HepG2 (cell line): ENCODE measurements around the gene DUSP22. TPM values are rescaled to one million over a fixed set of nuclear protein-coding genes. Genes with fewer than 3 reads are reported as not detected.

Experiments used
- ATAC-seq: fragments of 200-7000 bp; cut with Tn5 transposase; 3 replicates; pipeline ENCODE4 v1.9.1; 2020; ENCODE audit warnings: mild to moderate bottlenecking, moderate library complexity
- BruUV-seq: library from RNA; stranded (reverse); fragments of 400-500 nt; replicated peaks from 2 replicates; lab custom pipeline; 2021; lab: Mats Ljungman, UMichigan
- CTCF ChIA-PET: fragments of 300-600 bp; formaldehyde crosslinking; extraction: SDS; loops from one replicate; lab custom pipeline; 2021; ENCODE audit warnings: low total read pairs, inconsistent platforms, low intra/inter-chr PET ratio; lab: Yijun Ruan, JAX
- POLR2A ChIA-PET: fragments of 350-600 bp; sonication (Branson Sonifier 250); formaldehyde crosslinking; loops from one replicate; lab custom pipeline; 2020; ENCODE audit warnings: antibody characterized with exemption, inconsistent platforms; lab: Yijun Ruan, JAX
- DNase-seq: peaks from one replicate; pipeline ENCODE4 v3.0.0-alpha.2; 2015; ENCODE audit warnings: low spot score
- FAIRE-seq: peaks from 3 replicates; lab custom pipeline; 2011; peaks lifted over from hg19 to GRCh38; lab: Jason Lieb, UNC
- H2AFZ ChIP-seq: one replicate; pipeline ENCODE4 v1.6.1; 2011; ENCODE audit warnings: low read length, inconsistent platforms
- H3K27ac ChIP-seq: fragments of 300-600 bp; 3 replicates; pipeline ENCODE4 v1.8.0; 2011; ENCODE audit warnings: mixed run types, mild to moderate bottlenecking, mixed read lengths, low read length, inconsistent platforms; ENCODE audit not compliant: insufficient read depth; ENCODE audit errors: extremely low read length
- H3K27me3 ChIP-seq, 2 experiments: fragments of 200-600 bp in 1 of 2; 2 replicates in 1 of 2; 3 replicates in 1 of 2; pipeline versions ENCODE4 v1.6.0 to v1.8.0; 2011; ENCODE audit warnings: low read length in 2 of 2, mild to moderate bottlenecking in 2 of 2, moderate library complexity in 2 of 2, inconsistent platforms in 1 of 2; ENCODE audit not compliant: insufficient read depth in 2 of 2, control insufficient read depth in 1 of 2
- H3K36me3 ChIP-seq, 2 experiments: fragments of 200-600 bp in 1 of 2; replicated peaks in 1 of 2; 2 replicates in 1 of 2; 3 replicates in 1 of 2; pipeline versions ENCODE4 v1.5.1 to v1.8.0; 2011; ENCODE audit warnings: low read length in 2 of 2, inconsistent platforms in 1 of 2; ENCODE audit not compliant: insufficient read depth in 2 of 2, control insufficient read depth in 1 of 2
- H3K4me1 ChIP-seq: 2 replicates; pipeline ENCODE4 v1.5.1; 2012; ENCODE audit warnings: low read length, inconsistent platforms; ENCODE audit not compliant: insufficient read depth
- H3K4me2 ChIP-seq: 2 replicates; pipeline ENCODE4 v1.6.0; 2011; ENCODE audit warnings: low read depth, low read length, inconsistent platforms
- H3K4me3 ChIP-seq, 3 experiments: fragments of 200-600 bp in 1 of 3; sonication (generic), shearing (Covaris generic) in 1 of 3; replicated peaks in 1 of 3; 2 replicates each; pipeline ENCODE4 v1.5.1; 2011 to 2016; ENCODE audit warnings: low read length in 3 of 3, inconsistent platforms in 2 of 3, low read depth in 2 of 3, mild to moderate bottlenecking in 2 of 3, control low read depth in 1 of 3, mixed read lengths in 1 of 3; ENCODE audit not compliant: insufficient read depth in 1 of 3
- H3K79me2 ChIP-seq: one replicate; pipeline ENCODE4 v1.6.1; 2011; ENCODE audit warnings: low read length, inconsistent platforms; ENCODE audit not compliant: insufficient read depth
- H3K9ac ChIP-seq: 2 replicates; pipeline ENCODE4 v1.6.0; 2011; ENCODE audit warnings: mild to moderate bottlenecking, low read depth, low read length, inconsistent platforms; ENCODE audit not compliant: insufficient read depth
- H3K9me3 ChIP-seq: 2 replicates; pipeline ENCODE4 v1.5.1; 2012; ENCODE audit warnings: mild to moderate bottlenecking, low read length
- H4K20me1 ChIP-seq: 2 replicates; pipeline ENCODE4 v1.6.0; 2011; ENCODE audit warnings: inconsistent platforms, mild to moderate bottlenecking, low read length, moderate library complexity; ENCODE audit not compliant: insufficient read depth
- CHD2 ChIP-seq: IDR thresholded peaks from 2 replicates; pipeline ENCODE4 v1.6.1; 2011; ENCODE audit warnings: low read depth, low read length, improper control_type of control experiment
- ELK4 ChIP-seq: sonication (generic); formaldehyde crosslinking; IDR thresholded peaks from 2 replicates; pipeline ENCODE4 v1.9.0; 2021; ENCODE audit warnings: missing genetic modification reagents, borderline replicate concordance
- MAFK ChIP-seq, 2 experiments: IDR thresholded peaks in 1 of 2; conservative IDR thresholded peaks in 1 of 2; 2 replicates each; pipeline ENCODE4 v1.6.1; 2011; ENCODE audit warnings: improper control_type of control experiment in 2 of 2, low read length in 2 of 2
- NR2C2 ChIP-seq: sonication (generic); formaldehyde crosslinking; IDR thresholded peaks from 2 replicates; pipeline ENCODE4 v1.4.0; 2020; ENCODE audit warnings: missing genetic modification reagents, mild to moderate bottlenecking, moderate library complexity, borderline replicate concordance
- STAT6 ChIP-seq: sonication (generic); formaldehyde crosslinking; IDR thresholded peaks from 2 replicates; pipeline ENCODE4 v1.4.0; 2020; ENCODE audit warnings: missing genetic modification reagents, mild to moderate bottlenecking, borderline replicate concordance
- ZNF333 ChIP-seq: sonication (generic); formaldehyde crosslinking; IDR thresholded peaks from 2 replicates; pipeline ENCODE4 v1.4.0; 2020; ENCODE audit warnings: mild to moderate bottlenecking, missing genetic modification reagents, borderline replicate concordance
- WGBS: methylation state at CpG from one replicate; pipeline ENCODE4 v1.1.6; 2017; ENCODE audit warnings: low lambda C conversion rate; 5-methylcytosine and 5-hydroxymethylcytosine counted together
- in situ Hi-C: cut with HindIII; loops from 2 replicates; pipeline ENCODE4 v1.10.0; 2017; ENCODE audit warnings: low pct_unique_long_range_greater_than_20kb; ENCODE audit not compliant: extremely low pct_ligation_motif_present
- intact Hi-C: fragments of 100-400 bp; cut with micrococcal nuclease; formaldehyde crosslinking; loops from one replicate; pipeline ENCODE4 v1.10.0; 2022; ENCODE audit not compliant: unreplicated experiment
- polyA plus RNA-seq, 8 experiments: library from polyadenylated mRNA; depleted of rRNA in 3 of 8; stranded (reverse) in 7 of 8; unstranded in 1 of 8; fragments of >200 nt; fragmentation: Illumina TruSeq in 4 of 8; extraction: Trizol in 4 of 8; gene quantifications; 2 replicates each; pipeline versions ENCODE4 v1.2.1 to v1.2.3, GENCODE V29; 2011 to 2016; ENCODE audit warnings: low read depth in 4 of 8, missing spikeins in 1 of 8, mixed read lengths in 1 of 8; ENCODE audit not compliant: insufficient read depth in 1 of 8
- total RNA-seq, 5 experiments: library from RNA; depleted of rRNA; stranded (reverse); fragments of >200 nt; fragmentation: Illumina TruSeq; extraction: Trizol; gene quantifications; 2 replicates each; pipeline ENCODE4 v1.2.3, GENCODE V29; 2016; ENCODE audit warnings: low read depth in 1 of 5

DUSP22 gene
- total and polyA plus RNA-seq, 2 of the 13 experiments (the other 11 are each of a cell fraction or from before 2014, with no cell fraction given): 20.2 to 32.8 TPM

- H2AFZ ChIP-seq: no peak overlapping the region
- no peaks in the 10 kb centered on the region for H3K36me3 ChIP-seq
- DNase-seq (no peak), ATAC-seq (no peak), FAIRE-seq (no peak)
- BruUV-seq: no TSS peak
- POLR2A ChIA-PET: no interaction called here
- peaks cover 14 to 82% of the 10 kb centered on the region in 2 experiments for H3K27me3 ChIP-seq
- TF ChIP-seq STAT6 (CRISPR knock-in tag): no peak
- no peak for TF ChIP-seq CHD2
- no peak for TF ChIP-seq ELK4 (CRISPR knock-in tag)
- no peak for TF ChIP-seq NR2C2 (CRISPR knock-in tag)
- TF ChIP-seq MAFK (conservative IDR thresholded peaks at IDR 0.05 in 1 of 2, IDR thresholded peaks at IDR 0.05 in 1 of 2; ENCODE audit: low read length in 2 of 2): no peak
- TF ChIP-seq ZNF333 (CRISPR knock-in tag): no peak
- 0 out of 2 replicates have a peak, but pooled peaks cover 3% of the 10 kb centered on the region for H4K20me1 ChIP-seq
- no peaks in the 10 kb centered on the region for H3K4me1 ChIP-seq
- H3K4me3 ChIP-seq: no peak overlapping the region
- intact Hi-C loops (no loop called here), in situ Hi-C loops (no loop called here)
- H3K9me3 ChIP-seq: no peaks in the 10 kb centered on the region
- H3K79me2 ChIP-seq: no peaks in the 10 kb centered on the region
- H3K4me2 ChIP-seq: no peak overlapping the region
- WGBS: 23% methylated on average over 13 of the region's 13 CpGs
- no peak overlapping the region for H3K27ac ChIP-seq
- H3K9ac ChIP-seq: no peak overlapping the region
- CTCF ChIA-PET: no interaction called here
These were observed 104.8 kb downstream of the DUSP22 start for GRCh38 chr6:397056-397455.
